Transverse colon (tissue), 4 donors: ENCODE data around the gene SH3RF1.

Source experiments
- CTCF ChIP-seq, 5 experiments: fragments of 200-600 bp in 3 of 5; fragments of 450-650 bp in 2 of 5; sonication (generic) in 3 of 5; IDR thresholded peaks; 1 replicate in 2 of 5; 2 replicates in 3 of 5; pipeline ENCODE4 v1.5.1; 2016 to 2017; ENCODE audit warnings: antibody characterized with exemption in 5 of 5, inconsistent platforms in 3 of 5, mild to moderate bottlenecking in 2 of 5, moderate library complexity in 1 of 5
- POLR2A ChIP-seq: fragments of 450-650 bp; IDR thresholded peaks from one replicate; pipeline ENCODE4 v1.6.1; 2016; ENCODE audit warnings: antibody characterized with exemption, mild to moderate bottlenecking, moderate library complexity
- POLR2AphosphoS5 ChIP-seq, 3 donors: sonication (generic); formaldehyde crosslinking; IDR thresholded peaks; one replicate each; pipeline ENCODE4 v1.6.1; 2016; ENCODE audit warnings: antibody characterized with exemption in 3 of 3

- TF ChIP-seq CTCF (IDR thresholded peaks at IDR 0.05) (no peak), POLR2AphosphoS5 (IDR thresholded peaks at IDR 0.05) (no peak), POLR2A (no peak)
Measured at GRCh38 chr4:169256101-169256612, 14.6 kb downstream of the SH3RF1 start.
